K562 (cell line): ENCODE data around the gene S100A10. TPM values are rescaled to one million over a fixed set of nuclear protein-coding genes. Genes with fewer than 3 reads are reported as not detected.
A peak's percentile ranks its signal among the peaks of the same experiment; 100 is the strongest.

Experiments used
- CBFA2T2 ChIP-seq: fragments of 450-650 bp; conservative IDR thresholded peaks from 2 replicates; pipeline ENCODE4 v1.6.1; 2017; ENCODE audit warnings: mild to moderate bottlenecking
- CREB1 ChIP-seq, 2 experiments: sonication (generic) in 1 of 2; formaldehyde crosslinking in 1 of 2; IDR thresholded peaks; 2 replicates each; pipeline versions ENCODE4 v1.6.1 to v1.8.0; 2012 to 2022; ENCODE audit warnings: inconsistent platforms in 1 of 2, mild to moderate bottlenecking in 1 of 2, missing genetic modification reagents in 1 of 2, moderate library complexity in 1 of 2
- EWSR1 ChIP-seq: fragments of 450-650 bp; IDR thresholded peaks from 2 replicates; pipeline ENCODE4 v1.6.1; 2018; ENCODE audit warnings: borderline replicate concordance, mild to moderate bottlenecking, low read depth, moderate library complexity; ENCODE audit not compliant: partially characterized antibody
- MEIS2 ChIP-seq: fragments of 450-650 bp; IDR thresholded peaks from 2 replicates; pipeline ENCODE4 v1.6.1; 2014; ENCODE audit warnings: mild to moderate bottlenecking; ENCODE audit not compliant: partially characterized antibody
- MIER1 ChIP-seq: fragments of 450-650 bp; IDR thresholded peaks from 2 replicates; pipeline ENCODE4 v1.6.1; 2016; ENCODE audit warnings: antibody characterized with exemption, mild to moderate bottlenecking, low read depth
- MNT ChIP-seq, 2 experiments: fragments of 450-650 bp; conservative IDR thresholded peaks; 2 replicates each; pipeline ENCODE4 v1.6.1; 2017; ENCODE audit warnings: mild to moderate bottlenecking in 2 of 2, moderate library complexity in 2 of 2
- NR3C1 ChIP-seq: sonication (generic); formaldehyde crosslinking; IDR thresholded peaks from 2 replicates; pipeline ENCODE4 v1.8.1; 2022; ENCODE audit warnings: missing genetic modification reagents
- ZBTB11 ChIP-seq, 3 experiments: fragments of 200-800 bp in 1 of 3; fragments of 250-450 bp in 1 of 3; fragments of 450-650 bp in 1 of 3; sonication (Bioruptor Pico) in 1 of 3; sonication (Bioruptor generic) in 1 of 3; formaldehyde crosslinking in 1 of 3; IDR thresholded peaks; 2 replicates each; pipeline versions ENCODE4 v1.6.1 to v1.8.0; 2016 to 2022; ENCODE audit warnings: mild to moderate bottlenecking in 2 of 3, missing genetic modification characterization in 2 of 3, missing compliant biosample characterization in 1 of 3, moderate library complexity in 1 of 3
- ZMIZ1 ChIP-seq, 2 experiments: fragments of 150-350 bp in 1 of 2; IDR thresholded peaks; 2 replicates each; pipeline ENCODE4 v1.6.1; 2012 to 2016; ENCODE audit warnings: low read depth in 2 of 2, low read length in 2 of 2, mild to moderate bottlenecking in 1 of 2, moderate library complexity in 1 of 2
- ZNF24 ChIP-seq: fragments of 450-650 bp; IDR thresholded peaks from 2 replicates; pipeline ENCODE4 v1.6.1; 2016
- ZNF277 ChIP-seq: fragments of 250-450 bp; sonication (Bioruptor Pico); IDR thresholded peaks from 2 replicates; pipeline ENCODE4 v1.8.0; 2022; ENCODE audit warnings: inconsistent platforms, mild to moderate bottlenecking, moderate library complexity, borderline replicate concordance
- ZNF512 ChIP-seq: IDR thresholded peaks from 2 replicates; pipeline ENCODE4 v1.6.1; 2016; ENCODE audit warnings: missing genetic modification characterization, missing compliant biosample characterization
- ZNF561 ChIP-seq: fragments of 450-650 bp; formaldehyde crosslinking; conservative IDR thresholded peaks from 2 replicates; pipeline ENCODE4 v1.4.0; 2020; ENCODE audit warnings: mild to moderate bottlenecking, moderate library complexity
- ZNF644 ChIP-seq: fragments of 200-800 bp; sonication (Bioruptor generic); IDR thresholded peaks from 2 replicates; pipeline ENCODE4 v1.6.1; 2016; ENCODE audit warnings: low read depth, missing genetic modification characterization, missing compliant biosample characterization
- polyA plus RNA-seq, 8 experiments: library from polyadenylated mRNA; depleted of rRNA in 4 of 8; stranded (reverse) in 5 of 8; unstranded in 3 of 8; fragments of >200 nt; fragmentation: Nextera tagmentation in 2 of 8; fragmentation: Illumina TruSeq in 1 of 8; extraction: Ambion mirVana in 2 of 8; extraction: Trizol in 1 of 8; gene quantifications; 2 replicates each; pipeline versions ENCODE4 v1.2.1 to v1.2.3, GENCODE V29; 2011 to 2014; ENCODE audit warnings: inconsistent platforms in 1 of 8, missing spikeins in 1 of 8
- total RNA-seq, 7 experiments: library from RNA; depleted of rRNA in 6 of 7; stranded (reverse); fragments of >200 nt in 6 of 7; fragmentation: Illumina TruSeq in 2 of 7; extraction: Trizol in 2 of 7; gene quantifications; 2 replicates each; pipeline versions ENCODE4 v1.2.1 to v1.2.3, GENCODE V29; 2011 to 2021; ENCODE audit warnings: low replicate concordance in 1 of 7

Gene S100A10
- total and polyA plus RNA-seq, 9 of the 15 experiments (the other 6 are each of a cell fraction or from before 2014, with no cell fraction given): 0.32 to 1.6 (median 0.50) TPM; not detected in 3

- no peak for TF ChIP-seq ZNF277 (CRISPR knock-in tag)
- TF ChIP-seq EWSR1: no peak
- TF ChIP-seq ZMIZ1 (IDR thresholded peaks at IDR 0.05; ENCODE audit: low read depth in 2 of 2, low read length in 2 of 2): no peak
- TF ChIP-seq CREB1 (IDR thresholded peaks at IDR 0.05): no peak
- TF ChIP-seq CREB1 (CRISPR knock-in tag; IDR thresholded peaks at IDR 0.05): no peak
- no peak for TF ChIP-seq ZNF24
- no peak for TF ChIP-seq ZNF512 (tag)
- TF ChIP-seq NR3C1: no peak
- no peak for TF ChIP-seq ZBTB11 (CRISPR knock-in tag; IDR thresholded peaks at IDR 0.05)
- TF ChIP-seq MNT (conservative IDR thresholded peaks at IDR 0.05): no peak
- TF ChIP-seq MEIS2: no peak
- no peak for TF ChIP-seq ZNF644 (tag)
- peak; percentile 67 for TF ChIP-seq CBFA2T2
- TF ChIP-seq ZNF561 (CRISPR knock-in tag): no peak
- TF ChIP-seq MIER1: no peak
These were observed 15.9 kb downstream of the S100A10 start (continued) for GRCh38 chr1:151977662-151978230.
